H9 (cell line): ENCODE results near the gene AMER3. TPM values are rescaled to one million over a fixed set of nuclear protein-coding genes. Genes with fewer than 3 reads are reported as not detected.

Source experiments
- DNase-seq: peaks from one replicate; pipeline ENCODE4 v3.0.0-alpha.2; 2017
- H2AFZ ChIP-seq: one replicate; pipeline ENCODE4 v1.6.1; 2013; ENCODE audit warnings: mild to moderate bottlenecking, low read length, control low read depth, moderate library complexity
- H2AK5ac ChIP-seq: 2 replicates; pipeline ENCODE4 v1.6.1; 2013; ENCODE audit warnings: low read length, control low read depth, mixed read lengths; ENCODE audit not compliant: insufficient read length
- H2BK120ac ChIP-seq: one replicate; pipeline ENCODE4 v1.6.1; 2013; ENCODE audit warnings: low read depth, mild to moderate bottlenecking, low read length, control low read depth, inconsistent platforms; ENCODE audit not compliant: poor library complexity, severe bottlenecking
- H2BK12ac ChIP-seq: 2 replicates; pipeline ENCODE4 v1.6.1; 2013; ENCODE audit warnings: low read length, control low read depth, mixed read lengths, low read depth; ENCODE audit not compliant: insufficient read length
- H2BK15ac ChIP-seq: 2 replicates; pipeline ENCODE4 v1.6.1; 2013; ENCODE audit warnings: low read depth, low read length, control low read depth
- H2BK20ac ChIP-seq: one replicate; pipeline ENCODE4 v1.6.1; 2013; ENCODE audit warnings: low read depth, mild to moderate bottlenecking, low read length, control low read depth, inconsistent platforms; ENCODE audit not compliant: poor library complexity, severe bottlenecking
- H2BK5ac ChIP-seq: 2 replicates; pipeline ENCODE4 v1.6.1; 2013; ENCODE audit warnings: low read length, control low read depth, mixed read lengths; ENCODE audit not compliant: insufficient read length
- H3K14ac ChIP-seq: 2 replicates; pipeline ENCODE4 v1.6.1; 2013; ENCODE audit warnings: low read length, control low read depth; ENCODE audit not compliant: insufficient read depth
- H3K18ac ChIP-seq: 2 replicates; pipeline ENCODE4 v1.6.1; 2013; ENCODE audit warnings: low read depth, mild to moderate bottlenecking, mixed read lengths, low read length, control low read depth; ENCODE audit not compliant: insufficient read length
- H3K23ac ChIP-seq: 2 replicates; pipeline ENCODE4 v1.6.1; 2013; ENCODE audit warnings: low read length, control low read depth, mixed read lengths, low read depth; ENCODE audit not compliant: insufficient read length
- H3K23me2 ChIP-seq: 2 replicates; pipeline ENCODE4 v1.6.1; 2013; ENCODE audit warnings: low read depth, mild to moderate bottlenecking, mixed read lengths, low read length, control low read depth; ENCODE audit not compliant: insufficient read length, poor library complexity, severe bottlenecking
- H3K27ac ChIP-seq: 2 replicates; pipeline ENCODE4 v1.5.1; 2013; ENCODE audit warnings: low read length, control low read depth, mixed read lengths, low read depth; ENCODE audit not compliant: insufficient read length
- H3K27me3 ChIP-seq: 2 replicates; pipeline ENCODE4 v1.6.1; 2013; ENCODE audit warnings: low read length, control low read depth, inconsistent platforms; ENCODE audit not compliant: insufficient read depth
- H3K4ac ChIP-seq: 2 replicates; pipeline ENCODE4 v1.6.1; 2013; ENCODE audit warnings: low read depth, mild to moderate bottlenecking, control low read depth, inconsistent platforms, low read length, moderate library complexity
- H3K4me1 ChIP-seq: 2 replicates; pipeline ENCODE4 v1.6.1; 2013; ENCODE audit warnings: low read length, control low read depth, inconsistent platforms; ENCODE audit not compliant: insufficient read depth
- H3K4me2 ChIP-seq: 2 replicates; pipeline ENCODE4 v1.6.1; 2013; ENCODE audit warnings: low read length, control low read depth, mixed read lengths; ENCODE audit not compliant: insufficient read length, insufficient read depth
- H3K56ac ChIP-seq: 2 replicates; pipeline ENCODE4 v1.6.1; 2013; ENCODE audit warnings: low read depth, mild to moderate bottlenecking, mixed read lengths, low read length, control low read depth; ENCODE audit not compliant: insufficient read length
- H3K79me1 ChIP-seq: 2 replicates; pipeline ENCODE4 v1.6.1; 2013; ENCODE audit warnings: low read depth, mild to moderate bottlenecking, moderate library complexity, low read length, control low read depth, inconsistent platforms; ENCODE audit not compliant: insufficient read depth, poor library complexity, severe bottlenecking
- H3K79me2 ChIP-seq: 2 replicates; pipeline ENCODE4 v1.6.1; 2013; ENCODE audit warnings: low read length, control low read depth, inconsistent platforms; ENCODE audit not compliant: insufficient read depth
- H3K9ac ChIP-seq: 2 replicates; pipeline ENCODE4 v1.6.1; 2013; ENCODE audit warnings: low read length, control low read depth, mixed read lengths; ENCODE audit not compliant: insufficient read length; ENCODE audit errors: extremely low read depth
- H3K9me3 ChIP-seq: one replicate; pipeline ENCODE4 v1.6.1; 2013; ENCODE audit warnings: low read depth, low read length, inconsistent platforms; ENCODE audit not compliant: control insufficient read depth
- H3T11ph ChIP-seq: one replicate; pipeline ENCODE4 v1.6.1; 2013; ENCODE audit warnings: mild to moderate bottlenecking, low read length, control low read depth, inconsistent platforms
- H4K20me1 ChIP-seq: one replicate; pipeline ENCODE4 v1.6.1; 2013; ENCODE audit not compliant: control insufficient read depth, insufficient read length, insufficient read depth
- H4K5ac ChIP-seq: 2 replicates; pipeline ENCODE4 v1.6.1; 2013; ENCODE audit warnings: low read depth, mild to moderate bottlenecking, mixed read lengths, low read length, control low read depth; ENCODE audit not compliant: insufficient read length
- H4K8ac ChIP-seq: replicated peaks from 2 replicates; pipeline ENCODE4 v1.6.1; 2013; ENCODE audit warnings: low read length, control low read depth, mixed read lengths, low read depth; ENCODE audit not compliant: insufficient read length
- H4K91ac ChIP-seq: 2 replicates; pipeline ENCODE4 v1.6.1; 2013; ENCODE audit warnings: low read depth, mild to moderate bottlenecking, moderate library complexity, mixed read lengths, low read length, control low read depth; ENCODE audit not compliant: insufficient read length
- H3K27ac Mint-ChIP-seq, 3 experiments: 2 replicates in 2 of 3; 3 replicates in 1 of 3; pipeline ENCODE4 v1.8.0; 2020 to 2021; ENCODE audit warnings: mixed read lengths in 3 of 3, mild to moderate bottlenecking in 1 of 3, moderate library complexity in 1 of 3
- H3K27me3 Mint-ChIP-seq: 2 replicates; pipeline ENCODE4 v1.8.0; 2021; ENCODE audit warnings: low read depth, mild to moderate bottlenecking, moderate library complexity, mixed read lengths
- H3K36me3 Mint-ChIP-seq, 3 experiments: 2 replicates in 2 of 3; 3 replicates in 1 of 3; pipeline ENCODE4 v1.8.0; 2020 to 2021; ENCODE audit warnings: low read depth in 3 of 3, mixed read lengths in 3 of 3; ENCODE audit not compliant: insufficient read depth in 1 of 3
- H3K4me1 Mint-ChIP-seq, 2 experiments: 2 replicates each; pipeline ENCODE4 v1.8.0; 2020; ENCODE audit warnings: mixed read lengths in 2 of 2
- H3K4me3 Mint-ChIP-seq, 2 experiments: 2 replicates in 1 of 2; 3 replicates in 1 of 2; pipeline ENCODE4 v1.8.0; 2020 to 2021; ENCODE audit warnings: mild to moderate bottlenecking in 2 of 2, mixed read lengths in 2 of 2, moderate library complexity in 1 of 2
- H3K9me3 Mint-ChIP-seq, 2 experiments: 2 replicates in 1 of 2; 3 replicates in 1 of 2; pipeline ENCODE4 v1.8.0; 2020; ENCODE audit warnings: mild to moderate bottlenecking in 2 of 2, mixed read lengths in 2 of 2, moderate library complexity in 1 of 2
- CTCF ChIP-seq: fragments of 200-600 bp; sonication (generic); conservative IDR thresholded peaks from 3 replicates; pipeline ENCODE4 v1.8.0; 2021; ENCODE audit warnings: antibody characterized with exemption, mild to moderate bottlenecking
- WGBS: extraction: QIAGEN DNeasy Blood & Tissue Kit; methylation state at CpG from one replicate; pipeline ENCODE4 v1.1.7; 2013; ENCODE audit warnings: missing lambda C conversion rate, low lambda C conversion rate, mixed read lengths; ENCODE audit not compliant: insufficient read length; ENCODE audit errors: extremely low coverage; 5-methylcytosine and 5-hydroxymethylcytosine counted together
- total RNA-seq: library from RNA; stranded (reverse); gene quantifications from 2 replicates; pipeline ENCODE4 v1.2.1, GENCODE V29; 2021

The AMER3 gene
- total RNA-seq, 1 experiment from 2014 or later: 0.59 TPM

- WGBS: no CpG with 5 or more reads among the region's 17 CpGs
- H3K23me2 ChIP-seq: no peaks in the 10 kb centered on the region
- no peaks in the 10 kb centered on the region for H3K27me3 ChIP-seq
- no peak overlapping the region for H2BK12ac ChIP-seq
- Mint-ChIP-seq H3K9me3 (peaks cover 0 to under 1% of the 10 kb centered on the region in 2 experiments; a peak in 1 of 5 replicates), H3K27ac (no peak overlapping the region), H3K4me1 (no peaks in the 10 kb centered on the region), H3K27me3 (no peaks in the 10 kb centered on the region), H3K36me3 (no peaks in the 10 kb centered on the region), H3K4me3 (no peak overlapping the region)
- H3K4me2 ChIP-seq: no peak overlapping the region
- H2BK5ac ChIP-seq: no peak overlapping the region
- no peaks in the 10 kb centered on the region for H3K79me1 ChIP-seq
- no peak overlapping the region for H3T11ph ChIP-seq
- no peak overlapping the region for H3K23ac ChIP-seq
- H2BK20ac ChIP-seq: no peak overlapping the region
- no peak overlapping the region for H3K4ac ChIP-seq
- no peak overlapping the region for H4K5ac ChIP-seq
- H3K18ac ChIP-seq: no peak overlapping the region
- no peak overlapping the region for H3K27ac ChIP-seq
- H2BK15ac ChIP-seq: no peak overlapping the region
- TF ChIP-seq CTCF: no peak
- no peak overlapping the region for H3K9ac ChIP-seq
- H2BK120ac ChIP-seq: no peak overlapping the region
- no peak overlapping the region for H2AK5ac ChIP-seq
- H4K8ac ChIP-seq: no peak overlapping the region
- no peak overlapping the region for H3K56ac ChIP-seq
- H2AFZ ChIP-seq: no peak overlapping the region
- no peak overlapping the region for H3K14ac ChIP-seq
- H3K4me1 ChIP-seq: no peaks in the 10 kb centered on the region
- H3K9me3 ChIP-seq: no peaks in the 10 kb centered on the region
- no peak for DNase-seq
- H4K20me1 ChIP-seq: no peaks in the 10 kb centered on the region
- no peaks in the 10 kb centered on the region for H3K79me2 ChIP-seq
- no peak overlapping the region for H4K91ac ChIP-seq
These were observed 32.5 kb downstream of the AMER3 start for GRCh38 chr2:130787841-130788240.
